Testis (tissue), 3 donors: ENCODE results near the gene CBR3. TPM values are rescaled to one million over a fixed set of nuclear protein-coding genes. Genes with fewer than 3 reads are reported as not detected.

Experiments
- DNase-seq: peaks from one replicate; pipeline ENCODE4 v3.0.0-alpha.2; 2019
- H3K27ac ChIP-seq, 2 donors: fragments of 200-600 bp; sonication (generic); one replicate each; pipeline ENCODE4 v1.5.1; 2019
- H3K27me3 ChIP-seq: fragments of 200-600 bp; sonication (generic); one replicate; pipeline ENCODE4 v1.5.1; 2019
- H3K36me3 ChIP-seq: fragments of 200-600 bp; sonication (generic); one replicate; pipeline ENCODE4 v1.5.1; 2017; ENCODE audit warnings: low read depth; ENCODE audit errors: missing control alignments
- H3K4me1 ChIP-seq: fragments of 200-600 bp; sonication (generic); one replicate; pipeline ENCODE4 v1.5.1; 2019
- H3K4me3 ChIP-seq, 2 donors: fragments of 200-600 bp; sonication (generic); one replicate each; pipeline ENCODE4 v1.5.1; 2017 to 2019
- H3K9me3 ChIP-seq: fragments of 200-600 bp; sonication (generic); one replicate; pipeline ENCODE4 v1.5.1; 2017
- CTCF ChIP-seq, 3 experiments: fragments of 450-650 bp in 2 of 3; fragments of 200-600 bp in 1 of 3; sonication (generic) in 1 of 3; IDR thresholded peaks; one replicate each; pipeline ENCODE4 v1.5.1; 2016 to 2019; ENCODE audit warnings: antibody characterized with exemption in 3 of 3, mild to moderate bottlenecking in 2 of 3, moderate library complexity in 1 of 3
- POLR2A ChIP-seq: fragments of 450-650 bp; IDR thresholded peaks from one replicate; pipeline ENCODE4 v1.6.1; 2017; ENCODE audit warnings: antibody characterized with exemption, mild to moderate bottlenecking, moderate library complexity
- WGBS, 2 donors: methylation state at CpG; one replicate each; pipeline ENCODE4 v1.1.5; 2018; 5-methylcytosine and 5-hydroxymethylcytosine counted together
- intact Hi-C: fragments of 100-400 bp; cut with DNase I; formaldehyde crosslinking; loops from one replicate; pipeline ENCODE4 v1.15.1; 2023; ENCODE audit warnings: low total_unique reads
- polyA plus RNA-seq: library from polyadenylated mRNA; stranded (reverse); fragments of 350-450 nt; fragmentation: Illumina TruSeq; extraction: RNeasy Lipid Tissue Mini Kit (QIAGEN cat#74804); gene quantifications from one replicate; pipeline ENCODE4 v1.2.3, GENCODE V29; 2014; ENCODE audit warnings: low read depth, low replicate concordance; ENCODE audit not compliant: insufficient read depth
- total RNA-seq, 2 donors: library from RNA; depleted of rRNA; stranded (reverse); fragments of >200 nt; gene quantifications; one replicate each; pipeline ENCODE4 v1.2.3, GENCODE V29; 2016

Gene CBR3
- total and polyA plus RNA-seq, 3 donors from 2014 or later: 2.8 to 10.7 (median 6.9) TPM

GRCh38 chr21:36148886-36149285, 14.0 kb downstream of the CBR3 start:
- Histone ChIP-seq H3K27me3 (no peaks in the 10 kb centered on the region), H3K9me3 (no peaks in the 10 kb centered on the region), H3K4me1 (no peaks in the 10 kb centered on the region), H3K4me3 (no peak overlapping the region), H3K27ac (no peak overlapping the region), H3K36me3 (no peaks in the 10 kb centered on the region)
- intact Hi-C loops: no loop called here
- 87 to 94% methylated on average over 3 of the region's 3 CpGs for WGBS, 2 donors
- TF ChIP-seq POLR2A: no peak
- no peak for TF ChIP-seq CTCF (IDR thresholded peaks at IDR 0.05)
- DNase-seq: no peak

- DNase-seq: peak; percentile 53
- TF ChIP-seq CTCF (IDR thresholded peaks at IDR 0.05) (no peak), POLR2A (no peak)
- no peak overlapping the region for H3K4me3 ChIP-seq
- WGBS, 2 donors: 63 to 67% methylated on average over 7 of the region's 7 CpGs
- H3K4me1 ChIP-seq: no peaks in the 10 kb centered on the region
- no peaks in the 10 kb centered on the region for H3K9me3 ChIP-seq
- H3K27me3 ChIP-seq: no peaks in the 10 kb centered on the region
- peak overlapping the region in 1 of 2 donors; percentile 2 for H3K27ac ChIP-seq
- intact Hi-C loops: loop anchor here (10.0 kb wide), 1 partner anchor 175 kb away; the partner anchor contains the start of gene MORC3
- H3K36me3 ChIP-seq: no peaks in the 10 kb centered on the region
Measured at GRCh38 chr21:36149788-36150711, 15.2 kb downstream of the CBR3 start.

GRCh38 chr21:36155603-36156338, 20.9 kb downstream of the CBR3 start:
- DNase-seq: no peak
- no peak for TF ChIP-seq CTCF (IDR thresholded peaks at IDR 0.05)
- peak; percentile 54 for TF ChIP-seq POLR2A
- WGBS, 2 donors: 5 to 12% methylated on average over 14 to 51 of the region's 53 CpGs
- H3K4me3 ChIP-seq: peak overlapping the region; percentile 70 to 78
- peaks cover 5% of the 10 kb centered on the region for H3K4me1 ChIP-seq
- intact Hi-C loops: loop anchor here (10.0 kb wide), 1 partner anchor 169 kb away; the partner anchor contains the start of gene MORC3
- H3K36me3 ChIP-seq: no peaks in the 10 kb centered on the region
- no peaks in the 10 kb centered on the region for H3K9me3 ChIP-seq
- H3K27me3 ChIP-seq: no peaks in the 10 kb centered on the region
- peak overlapping the region in 1 of 2 donors; percentile 41 for H3K27ac ChIP-seq

GRCh38 chr21:36156339-36156814, 21.5 kb downstream of the CBR3 start:
- intact Hi-C loops: loop anchor here (10.0 kb wide), 1 partner anchor 168 kb away; the partner anchor contains the start of gene MORC3
- peak; percentile 100 for DNase-seq
- peaks cover 5% of the 10 kb centered on the region for H3K4me1 ChIP-seq
- no peaks in the 10 kb centered on the region for H3K27me3 ChIP-seq
- no peak for TF ChIP-seq POLR2A
- no peak for TF ChIP-seq CTCF (IDR thresholded peaks at IDR 0.05)
- WGBS, 2 donors: 0 to 1% methylated on average over 11 to 38 of the region's 43 CpGs
- H3K27ac ChIP-seq: peak overlapping the region; percentile 59 to 82
- no peaks in the 10 kb centered on the region for H3K9me3 ChIP-seq
- peak overlapping the region; percentile 78 to 92 for H3K4me3 ChIP-seq
- H3K36me3 ChIP-seq: no peaks in the 10 kb centered on the region
